Hematopoietic multipotent progenitor cell treated with erythropoietin and hydrocortisone succinate and interleukin-3 and kit ligand, for 17 days (in vitro differentiated cells): Measurements from ENCODE around the gene KIFC1.

Source experiments
- DNase-seq: peaks from one replicate; pipeline ENCODE4 v3.0.0-alpha.2; 2015; ENCODE audit warnings: low spot score

KIFC1 gene

DNA sequence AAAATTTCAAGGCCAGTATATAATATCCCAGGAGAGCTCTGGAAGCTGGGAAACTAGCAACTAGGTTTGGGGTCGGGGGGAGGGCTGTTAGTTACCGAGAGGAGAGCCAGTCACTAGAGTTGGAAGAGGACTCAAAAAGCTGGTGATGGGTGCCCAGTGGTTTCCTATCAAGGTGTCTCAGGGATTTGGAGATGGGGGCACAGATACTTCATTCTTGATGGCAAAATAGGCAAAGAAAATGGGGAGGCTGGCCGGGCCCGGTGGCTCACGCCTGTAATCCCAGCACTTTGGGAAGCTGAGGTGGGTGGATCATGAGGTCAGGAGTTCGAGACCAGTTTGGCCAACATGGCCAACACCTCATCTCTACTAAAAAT lies 20.0 kb downstream of the KIFC1 start:
- no peak for DNase-seq

DNA sequence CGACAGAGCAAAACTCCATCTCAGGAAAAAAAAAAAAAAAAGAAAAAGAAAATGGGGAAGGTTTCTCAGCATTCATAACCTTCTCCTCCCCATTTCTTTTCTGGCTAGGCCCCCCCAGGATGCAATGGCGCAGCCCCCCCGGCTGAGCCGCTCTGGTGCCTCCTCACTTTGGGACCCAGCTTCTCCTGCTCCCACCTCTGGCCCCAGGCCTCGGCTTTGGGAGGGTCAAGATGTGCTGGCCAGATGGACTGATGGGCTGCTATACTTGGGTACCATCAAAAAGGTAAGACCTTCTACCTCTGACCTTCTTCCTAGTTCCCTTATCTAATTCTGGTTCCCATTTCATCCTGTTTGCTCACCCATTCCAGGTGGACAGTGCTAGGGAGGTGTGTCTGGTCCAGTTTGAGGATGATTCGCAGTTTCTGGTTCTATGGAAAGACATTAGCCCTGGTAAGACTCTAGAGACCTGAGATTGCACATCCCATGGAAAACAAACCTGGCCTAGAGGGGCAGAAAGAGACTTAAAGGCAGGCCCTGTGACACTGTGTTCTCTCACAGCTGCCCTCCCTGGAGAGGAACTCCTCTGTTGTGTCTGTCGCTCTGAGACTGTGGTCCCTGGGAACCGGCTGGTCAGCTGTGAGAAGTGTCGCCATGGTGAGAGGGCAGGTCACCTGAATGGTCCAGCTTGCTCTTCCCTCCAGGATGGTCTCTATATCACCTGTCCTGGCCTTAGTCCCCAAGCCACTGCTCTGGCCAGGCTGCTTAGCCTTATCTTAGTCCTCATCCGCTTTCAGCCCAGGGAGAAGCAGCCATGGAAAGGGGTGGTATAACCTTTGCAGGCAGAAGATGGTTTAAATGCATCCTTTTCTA lies 20.8 kb downstream of the KIFC1 start:
- no peak for DNase-seq

DNA sequence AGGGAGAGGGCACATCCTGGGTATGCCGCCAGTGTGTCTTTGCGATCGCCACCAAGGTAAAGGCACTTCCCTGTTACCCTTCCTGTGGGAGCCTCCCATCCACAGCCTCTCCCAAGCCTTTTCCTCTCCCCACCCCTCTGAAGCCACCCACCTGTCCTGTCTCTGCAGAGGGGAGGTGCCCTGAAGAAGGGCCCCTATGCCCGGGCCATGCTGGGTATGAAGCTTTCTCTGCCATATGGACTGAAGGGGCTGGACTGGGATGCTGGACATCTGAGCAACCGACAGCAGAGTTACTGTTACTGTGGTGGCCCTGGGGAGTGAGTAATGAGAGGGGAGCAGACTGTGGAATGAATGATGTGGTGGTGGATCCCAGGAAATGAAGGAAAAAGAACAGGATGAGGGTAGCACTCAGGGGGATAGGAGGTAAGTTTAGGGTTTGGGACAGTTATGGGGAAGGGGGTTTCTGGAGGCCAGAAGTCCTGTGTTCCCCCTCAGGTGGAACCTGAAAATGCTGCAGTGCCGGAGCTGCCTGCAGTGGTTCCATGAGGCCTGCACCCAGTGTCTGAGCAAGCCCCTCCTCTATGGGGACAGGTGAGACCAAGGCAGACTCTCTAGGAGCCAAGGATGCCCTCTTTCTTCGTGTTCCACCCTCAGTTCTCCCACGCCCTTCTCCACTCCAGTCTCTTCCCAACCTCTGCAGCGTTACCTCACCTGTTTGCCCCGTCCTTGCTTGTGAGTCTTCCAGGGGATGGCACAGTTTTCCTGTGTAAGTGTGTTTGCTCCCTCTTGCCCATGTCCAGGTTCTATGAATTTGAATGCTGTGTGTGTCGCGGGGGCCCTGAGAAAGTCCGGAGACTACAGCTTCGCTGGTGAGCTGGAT lies 21.9 kb downstream of the KIFC1 start:
- DNase-seq = no peak

DNA sequence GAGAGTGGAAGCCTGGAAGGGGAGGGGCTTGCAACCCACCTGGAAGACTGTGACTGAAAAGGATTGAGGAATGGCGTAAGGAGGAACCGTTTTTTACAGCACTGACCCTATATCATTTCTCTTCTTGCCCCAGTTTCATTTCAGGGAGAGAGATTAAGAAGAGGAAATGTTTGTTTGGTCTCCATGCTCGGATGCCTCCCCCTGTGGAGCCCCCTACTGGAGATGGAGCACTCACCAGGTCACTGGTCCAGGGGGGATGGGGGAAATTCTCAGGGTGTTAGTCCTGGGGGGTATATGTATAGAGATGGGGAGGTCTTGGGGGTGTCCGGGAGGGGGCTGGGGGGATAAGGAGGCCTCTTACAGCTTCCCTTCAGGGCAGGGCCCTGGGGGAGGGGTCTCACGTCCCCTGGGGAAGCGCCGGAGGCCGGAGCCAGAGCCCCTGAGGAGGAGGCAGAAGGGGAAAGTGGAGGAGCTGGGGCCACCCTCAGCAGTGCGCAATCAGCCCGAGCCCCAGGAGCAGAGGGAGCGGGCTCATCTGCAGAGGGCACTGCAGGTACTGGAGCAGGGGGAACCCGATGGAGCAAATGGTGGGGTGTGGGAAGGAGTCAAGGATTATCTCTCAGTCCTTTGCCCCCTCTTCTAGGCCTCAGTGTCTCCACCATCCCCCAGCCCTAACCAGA lies 23.1 kb downstream of the KIFC1 start:
- no peak for DNase-seq

DNA sequence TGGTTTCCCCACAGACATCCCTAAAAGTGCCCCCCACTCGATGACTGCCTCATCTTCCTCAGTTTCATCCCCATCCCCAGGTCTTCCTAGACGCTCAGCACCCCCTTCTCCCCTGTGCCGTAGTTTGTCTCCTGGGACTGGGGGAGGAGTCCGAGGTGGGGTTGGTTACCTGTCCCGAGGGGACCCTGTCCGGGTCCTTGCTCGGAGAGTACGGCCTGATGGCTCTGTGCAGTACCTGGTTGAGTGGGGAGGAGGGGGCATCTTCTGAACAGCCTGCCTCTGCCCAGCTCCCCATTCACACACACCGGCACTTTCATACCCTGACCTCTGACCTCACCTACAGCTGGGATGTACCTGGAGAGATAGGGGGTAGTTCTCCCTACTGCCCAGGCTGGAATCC lies 24.2 kb downstream of the KIFC1 start:
- DNase-seq = no peak

DNA sequence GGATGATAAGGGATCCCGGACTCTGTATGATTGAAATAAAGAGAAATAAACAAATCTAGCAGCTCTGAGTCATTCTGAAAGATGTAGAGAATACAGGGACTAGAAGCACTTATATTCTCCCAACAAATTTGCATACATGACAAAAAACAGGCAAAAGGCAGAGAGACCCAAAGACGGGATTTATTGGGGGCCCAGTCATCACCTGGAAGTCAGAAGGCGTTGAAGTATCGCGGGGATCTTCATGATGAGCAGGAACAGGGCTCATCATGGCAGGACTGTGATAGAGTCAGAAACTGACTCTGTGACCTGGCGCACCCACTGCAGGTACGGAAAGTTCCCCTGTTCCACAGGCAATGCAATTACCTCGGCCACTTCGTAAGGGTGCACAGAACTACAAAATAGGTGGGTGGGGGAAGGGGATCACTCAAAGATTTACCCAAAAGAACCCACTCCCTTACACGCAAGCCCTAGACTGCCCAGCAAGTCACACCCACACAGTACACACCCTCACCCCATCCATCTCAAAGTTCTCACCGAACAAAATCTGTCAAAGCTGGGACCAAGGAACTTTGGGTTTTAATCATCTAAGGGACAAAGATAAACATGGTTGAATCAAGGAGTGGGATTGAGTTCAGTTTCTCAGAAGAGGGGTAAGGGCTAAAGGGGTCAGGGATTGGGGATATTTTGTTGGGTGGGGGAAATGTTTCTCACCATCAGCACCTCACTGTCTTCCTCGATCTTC lies 24.9 kb downstream of the KIFC1 start:
- DNase-seq = no peak

DNA sequence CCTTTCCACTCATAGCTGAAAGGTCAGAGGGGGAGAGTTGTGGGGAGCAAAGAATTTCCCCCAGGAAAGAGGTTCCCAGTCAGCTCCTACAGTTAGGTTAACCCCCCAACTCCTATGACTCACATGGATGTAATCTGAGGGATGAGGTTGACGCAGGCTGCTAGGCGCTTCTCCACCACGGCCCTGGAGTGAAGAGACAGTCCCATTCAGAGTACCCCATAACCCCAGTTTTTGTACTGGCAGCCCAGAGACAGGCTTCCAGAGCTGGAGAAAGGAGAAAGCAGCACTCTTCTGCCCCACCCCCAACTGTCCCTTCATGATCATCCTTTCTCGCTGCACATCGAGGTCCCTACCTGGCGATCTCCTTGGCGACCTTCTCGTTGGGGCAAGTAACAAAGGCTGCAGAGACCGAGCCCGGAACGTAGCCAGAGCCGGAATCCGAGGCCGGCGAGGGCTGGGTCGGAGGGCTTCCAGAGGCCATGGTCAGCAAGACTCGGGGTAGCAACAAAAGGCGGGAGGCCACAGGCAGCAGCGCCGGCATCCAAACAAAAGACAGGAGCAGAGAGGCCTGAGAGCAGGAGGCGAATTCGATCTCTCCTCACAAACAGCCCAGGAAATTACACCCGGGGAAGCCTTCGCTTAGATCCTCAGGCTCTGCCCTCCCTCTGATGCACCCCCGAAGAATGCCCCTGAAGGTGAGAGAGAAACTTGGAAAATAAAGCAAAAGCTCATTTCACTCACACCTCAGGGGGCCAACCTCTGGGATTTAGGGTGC lies 25.7 kb downstream of the KIFC1 start:
- peak; percentile 61 for DNase-seq

DNA sequence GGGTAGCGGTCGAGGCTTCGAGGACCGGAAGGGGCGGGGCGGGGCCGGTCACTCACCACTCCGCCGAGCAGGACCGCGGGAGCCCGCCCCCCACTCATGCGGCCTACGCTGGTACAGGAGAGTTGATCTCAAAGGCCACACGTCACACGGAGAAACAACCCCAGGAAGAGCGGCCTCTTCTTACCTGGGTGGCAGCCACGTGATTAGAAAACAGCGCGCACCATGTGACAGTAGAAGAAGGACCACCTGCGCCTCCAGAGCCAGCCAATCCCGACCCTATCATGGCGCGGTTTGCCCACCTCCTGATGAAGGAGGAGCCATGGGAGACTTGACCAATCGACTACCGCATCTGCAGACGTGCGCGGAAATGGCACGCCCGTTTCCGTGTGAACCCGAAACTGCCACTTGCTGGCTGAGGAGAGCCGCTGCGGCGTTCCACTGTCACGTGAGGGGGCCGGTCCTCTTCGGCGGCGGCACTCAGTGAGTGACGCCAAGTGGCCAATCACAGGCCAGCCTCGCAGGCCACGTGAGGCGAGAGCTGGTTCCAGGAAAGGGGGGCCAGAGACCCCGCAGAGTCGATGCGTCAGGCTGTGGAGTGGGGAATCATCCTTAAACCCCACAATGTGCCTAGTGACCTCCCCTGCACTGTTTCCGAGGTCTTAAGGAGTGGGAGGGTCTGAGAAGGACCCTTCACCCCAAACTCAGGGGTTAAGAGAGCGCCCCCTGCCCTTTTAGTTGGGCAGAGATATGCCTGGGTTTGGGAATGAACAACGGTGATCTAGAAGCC lies 26.5 kb downstream of the KIFC1 start, which contains the start of gene CUTA:
Gene CUTA, minus strand, starts transcription at position 205 of the 787 bp plus-strand sequence. Its CDS starts 107 bp downstream, at position 98.
- peak; percentile 99 for DNase-seq

DNA sequence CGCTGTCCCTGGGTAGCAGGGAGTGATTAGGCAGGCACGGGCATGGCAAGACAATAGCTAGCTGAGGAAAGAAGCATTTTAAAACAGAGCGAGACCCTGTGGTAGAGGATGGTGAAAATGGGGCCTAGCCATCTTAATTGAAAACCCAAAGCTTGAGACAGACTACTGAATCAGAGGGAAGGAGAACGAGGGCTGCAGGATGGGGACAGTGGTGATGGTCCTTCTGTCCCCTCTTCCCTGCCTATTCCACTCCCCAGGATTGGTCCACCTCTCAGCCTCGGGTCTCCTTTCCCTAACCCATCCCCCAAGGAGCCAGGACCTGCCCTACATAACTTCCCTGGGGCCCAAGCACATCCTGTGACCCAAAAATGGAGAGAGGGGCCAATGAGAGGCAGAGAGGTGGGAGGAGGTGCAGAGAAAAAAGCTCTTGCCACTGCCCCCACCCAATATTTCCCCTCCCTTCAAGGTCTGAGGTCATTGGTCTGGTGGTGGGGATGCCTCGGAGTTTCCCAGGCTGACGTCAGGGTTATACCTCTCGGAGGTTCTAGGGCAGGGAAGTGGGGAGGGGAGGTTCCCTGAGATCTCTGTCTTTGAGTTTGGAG lies 27.2 kb downstream of the KIFC1 start:
- no peak for DNase-seq

DNA sequence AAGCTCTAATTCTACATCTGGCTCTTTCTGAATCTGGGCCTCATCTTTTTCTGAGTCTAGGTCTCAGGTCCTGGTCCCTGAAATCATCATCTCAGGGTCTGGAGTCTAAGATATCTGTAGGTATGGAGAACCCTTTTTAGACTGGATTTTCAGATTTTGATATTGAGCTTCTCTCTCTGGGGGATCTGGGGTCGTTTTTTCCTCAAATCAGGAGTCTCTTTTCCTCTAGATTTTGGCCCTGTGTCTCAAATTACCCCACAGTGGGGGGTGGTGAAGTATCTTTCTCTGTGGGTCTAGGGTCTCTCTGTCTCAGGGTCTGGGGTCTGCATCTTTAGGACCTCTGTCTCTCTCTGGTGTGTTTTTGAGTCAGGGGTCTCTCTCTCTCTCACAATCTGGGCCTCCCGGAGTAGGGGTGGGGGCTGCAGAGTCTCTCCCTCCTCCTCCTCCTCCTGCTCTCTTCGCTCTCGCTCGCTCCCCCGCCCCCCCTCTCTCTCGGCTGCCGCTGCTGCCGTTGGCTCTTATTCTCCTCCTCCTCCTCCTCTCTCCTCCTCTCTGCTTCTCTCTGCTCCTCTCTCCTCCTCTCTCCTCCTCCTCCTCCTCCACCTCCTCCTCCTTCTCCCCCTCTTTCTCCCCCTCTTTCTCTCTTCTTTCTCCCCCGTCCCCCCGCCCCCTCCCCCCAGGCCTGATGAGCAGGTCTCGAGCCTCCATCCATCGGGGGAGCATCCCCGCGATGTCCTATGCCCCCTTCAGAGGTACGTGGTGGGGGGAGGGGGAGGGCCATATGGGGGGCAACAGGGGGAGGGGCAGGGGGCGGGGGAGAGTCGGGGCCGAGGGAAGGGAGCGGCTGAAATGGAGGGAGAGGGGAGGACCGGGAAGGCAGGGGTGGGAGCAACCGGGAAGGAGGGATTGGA lies 28.2 kb downstream of the KIFC1 start, which contains the start of gene SYNGAP1:
Gene SYNGAP1, plus strand, starts transcription at position 486 of the 911 bp plus-strand sequence. Its CDS starts 200 bp downstream, at position 686.
- no peak for DNase-seq

DNA sequence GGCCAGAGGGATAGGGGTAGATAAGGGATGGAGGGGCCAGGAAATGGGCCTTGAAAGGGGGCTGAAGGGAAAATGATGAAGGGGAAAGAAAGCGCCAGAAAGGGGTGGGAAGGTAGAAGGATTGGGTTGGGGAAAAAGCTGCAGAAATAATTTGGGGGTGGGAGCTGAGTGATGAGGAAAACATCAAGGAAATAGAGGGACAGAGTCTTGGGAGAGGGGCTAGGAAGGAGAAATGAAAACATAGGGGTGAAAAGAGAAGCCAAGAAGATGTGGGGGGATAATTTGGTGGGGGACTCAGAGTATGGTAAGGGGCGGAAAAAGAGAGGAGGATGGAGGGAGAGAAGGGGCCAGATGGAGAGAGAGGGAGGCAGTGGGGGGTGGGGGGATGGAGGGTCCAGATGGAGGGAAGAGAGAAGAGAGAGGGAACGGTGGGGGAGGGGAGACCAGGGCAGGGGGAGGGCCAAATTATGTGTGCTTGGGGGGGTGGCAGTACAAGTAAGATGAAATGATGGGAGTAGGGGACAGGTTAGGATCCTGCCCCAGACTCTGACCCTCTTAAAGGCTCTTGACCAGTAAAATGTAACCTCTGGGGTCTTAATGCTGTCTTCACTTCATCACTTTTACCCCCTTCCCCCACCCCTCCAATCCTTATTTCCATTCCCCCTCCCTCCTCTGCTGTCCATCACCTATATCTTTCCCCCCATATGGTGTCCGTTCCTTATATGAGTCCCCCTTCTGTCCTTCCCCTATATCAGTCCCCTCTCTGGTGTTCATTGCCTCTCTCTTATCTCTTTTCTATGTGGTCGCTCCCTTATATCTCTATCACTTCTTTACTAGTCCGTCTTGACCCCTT lies 29.1 kb downstream of the KIFC1 start:
- no peak for DNase-seq

DNA sequence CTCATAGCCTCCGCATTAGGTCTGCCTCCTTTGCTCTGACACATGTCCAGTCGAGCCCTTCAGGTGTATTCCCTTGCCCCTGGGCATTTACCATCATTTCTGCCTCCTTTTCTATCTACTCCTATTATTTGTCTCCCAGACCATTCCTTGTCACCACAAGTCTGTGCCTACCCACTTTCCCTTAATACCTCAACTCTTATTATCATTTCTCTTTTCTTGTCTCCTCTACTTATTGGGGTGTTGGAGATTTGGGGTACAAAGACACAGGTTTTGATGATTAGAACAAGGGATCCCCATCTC lies 29.7 kb downstream of the KIFC1 start:
- DNase-seq = no peak

DNA sequence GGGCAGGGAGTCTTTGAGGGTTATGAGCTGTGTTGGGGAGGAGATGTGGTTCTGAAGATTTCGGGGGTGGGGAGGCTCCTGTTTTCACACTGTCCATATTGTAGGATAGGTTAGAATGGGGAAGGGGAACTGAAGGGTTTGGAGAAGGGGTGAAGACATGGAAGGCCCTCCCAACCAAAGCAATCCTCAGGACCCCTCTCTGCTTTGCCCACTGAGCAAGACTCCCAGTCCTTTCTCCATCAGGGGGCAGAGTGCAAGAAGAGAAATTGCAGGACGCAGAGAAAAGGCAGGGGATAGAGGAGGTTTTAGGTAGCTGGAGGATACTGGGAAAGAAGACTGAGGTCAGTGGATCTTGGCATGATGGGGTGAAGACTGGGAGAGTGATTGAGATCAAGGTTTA lies 32.2 kb downstream of the KIFC1 start:
- DNase-seq = no peak

DNA sequence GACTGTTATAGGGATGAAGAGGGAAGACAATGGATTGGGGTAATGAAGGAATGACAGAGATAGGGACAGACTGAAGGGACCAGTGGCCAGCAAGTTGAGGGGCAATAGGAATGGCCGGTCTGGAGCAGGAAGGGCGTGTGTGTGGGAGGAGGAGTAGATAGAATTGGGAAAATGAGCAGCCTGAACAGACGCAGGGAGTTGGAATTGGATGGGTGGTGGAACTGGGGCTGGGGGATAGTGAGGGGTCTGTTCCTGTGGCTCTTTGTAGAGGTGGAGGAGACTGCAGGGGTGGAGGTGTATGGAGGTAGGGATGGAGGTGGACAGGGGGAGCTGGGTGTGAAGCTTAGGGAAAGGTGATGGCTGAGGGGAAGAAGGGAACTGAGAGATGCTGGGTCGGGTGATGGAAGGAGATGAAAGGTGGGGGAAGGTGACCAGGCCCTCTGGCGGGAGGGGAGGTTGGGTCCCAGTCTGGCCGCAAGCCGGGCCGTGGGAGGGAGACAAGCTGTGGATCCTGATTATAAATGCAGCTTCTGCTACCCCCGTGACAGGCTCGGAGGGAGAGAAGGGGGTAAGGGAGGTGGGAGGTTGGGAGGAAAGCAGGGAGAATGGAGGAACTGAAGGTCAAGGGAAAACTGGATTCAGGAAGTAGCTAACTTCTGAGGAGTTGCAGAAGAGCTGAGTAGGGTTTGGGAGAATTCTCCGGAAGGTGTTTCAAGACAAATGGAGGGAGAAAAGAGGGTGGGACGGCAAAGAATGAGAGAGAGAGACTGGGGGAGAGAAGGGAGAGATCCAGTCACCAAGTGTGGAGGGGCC lies 33.4 kb downstream of the KIFC1 start:
- DNase-seq = no peak

DNA sequence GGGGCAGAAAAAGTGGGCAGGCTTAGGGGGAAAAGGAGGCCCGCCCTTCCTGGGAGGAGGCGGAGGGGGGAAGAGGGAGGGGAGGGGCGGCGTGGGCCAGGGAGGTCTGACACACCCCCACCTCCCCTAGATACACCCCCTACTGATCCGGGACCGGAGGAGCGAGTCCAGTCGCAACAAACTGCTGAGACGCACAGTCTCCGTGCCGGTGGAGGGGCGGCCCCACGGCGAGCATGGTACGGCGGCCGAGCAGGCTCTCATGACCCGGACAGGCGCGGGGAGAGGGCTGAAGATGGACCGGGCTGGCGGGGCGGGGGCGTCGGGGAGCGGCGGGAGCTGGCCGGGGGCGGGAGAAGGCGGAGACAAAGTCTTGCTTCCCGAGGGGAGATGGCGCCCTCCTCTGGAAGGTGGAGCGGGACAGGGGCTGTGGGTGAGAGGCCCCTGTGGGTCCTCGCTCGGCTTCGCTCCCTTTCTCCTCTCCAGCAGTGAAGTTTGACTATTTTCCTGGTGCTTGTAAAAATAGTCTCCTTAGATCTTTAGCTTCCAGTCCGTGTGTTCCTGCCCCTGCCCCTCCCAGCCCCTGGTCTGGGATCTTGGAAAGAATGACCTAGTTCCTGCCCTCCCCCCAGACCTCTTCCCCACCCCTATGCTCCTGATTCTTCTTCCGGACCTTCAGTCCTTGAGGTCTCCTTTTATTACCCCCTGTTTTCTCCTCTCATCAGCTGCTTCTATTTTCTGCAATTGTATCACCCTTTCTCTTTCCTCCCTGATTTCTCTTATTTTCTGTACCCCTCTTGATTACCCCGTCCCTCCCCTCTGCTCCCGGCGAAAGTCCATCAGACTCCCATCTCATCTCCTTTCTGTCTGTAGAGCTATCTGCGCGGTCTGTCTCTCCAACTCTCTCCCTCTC lies 34.3 kb downstream of the KIFC1 start:
- peak; percentile 73 for DNase-seq
